Endothelial cell of umbilical vein (primary cell): Measurements from ENCODE around the gene SNCA. TPM values are rescaled to one million over a fixed set of nuclear protein-coding genes. Genes with fewer than 3 reads are reported as not detected.

Experiments
- BruUV-seq: library from RNA; stranded (reverse); fragments of 400-500 nt; replicated peaks from 2 replicates; lab custom pipeline; 2021; lab: Mats Ljungman, UMichigan
- CTCF ChIA-PET: fragments of 300-600, 350-600 bp; sonication (Branson Sonifier 250); formaldehyde crosslinking; loops from one replicate; lab custom pipeline; 2021; ENCODE audit warnings: antibody characterized with exemption, inconsistent platforms; lab: Charles Lee
- POLR2A ChIA-PET: fragments of 300-600, 350-600 bp; sonication (Branson Sonifier 250); formaldehyde crosslinking; loops from one replicate; lab custom pipeline; 2021; ENCODE audit warnings: antibody characterized with exemption, inconsistent platforms; lab: Charles Lee
- DNase-seq: peaks from one replicate; pipeline ENCODE4 v3.0.0-alpha.2; 2011; ENCODE audit warnings: low read depth, low spot score
- FAIRE-seq: peaks from 2 replicates; lab custom pipeline; 2011; peaks lifted over from hg19 to GRCh38; lab: Jason Lieb, UNC
- H2AFZ ChIP-seq: 2 replicates; pipeline ENCODE4 v1.6.0; 2012; ENCODE audit warnings: low read depth, low read length, control low read depth, inconsistent platforms
- H3K27ac ChIP-seq: 2 replicates; pipeline ENCODE4 v1.5.1; 2011; ENCODE audit warnings: low read depth, mild to moderate bottlenecking, control low read depth, low read length, moderate library complexity; ENCODE audit not compliant: insufficient read depth
- H3K27me3 ChIP-seq, 2 experiments: 2 replicates each; pipeline versions ENCODE4 v1.6.0 to v1.6.1; 2011; ENCODE audit warnings: low read length in 2 of 2, mixed read lengths in 1 of 2; ENCODE audit not compliant: control insufficient read depth in 2 of 2, insufficient read depth in 2 of 2
- H3K36me3 ChIP-seq, 2 experiments: 2 replicates in 1 of 2; 3 replicates in 1 of 2; pipeline ENCODE4 v1.5.1; 2011; ENCODE audit warnings: low read length in 2 of 2, mild to moderate bottlenecking in 1 of 2, moderate library complexity in 1 of 2; ENCODE audit not compliant: control insufficient read depth in 2 of 2, insufficient read depth in 2 of 2; ENCODE audit errors: extremely low read depth in 1 of 2
- H3K4me1 ChIP-seq: 3 replicates; pipeline ENCODE4 v1.5.1; 2011; ENCODE audit warnings: mild to moderate bottlenecking, low read length; ENCODE audit not compliant: control insufficient read depth, insufficient read depth; ENCODE audit errors: extremely low read depth
- H3K4me2 ChIP-seq: 2 replicates; pipeline ENCODE4 v1.6.1; 2011; ENCODE audit warnings: low read length, control low read depth, mixed read lengths; ENCODE audit not compliant: insufficient read depth
- H3K4me3 ChIP-seq, 3 experiments: fragments of 200-600 bp in 1 of 3; sonication (generic), shearing (Covaris generic) in 1 of 3; replicated peaks in 1 of 3; 2 replicates each; pipeline ENCODE4 v1.5.1; 2011 to 2016; ENCODE audit warnings: control low read depth in 3 of 3, low read length in 3 of 3, mild to moderate bottlenecking in 2 of 3, inconsistent platforms in 1 of 3, low read depth in 1 of 3, moderate library complexity in 1 of 3; ENCODE audit not compliant: insufficient read depth in 1 of 3
- H3K79me2 ChIP-seq: 2 replicates; pipeline ENCODE4 v1.6.0; 2012; ENCODE audit warnings: low read length, inconsistent platforms; ENCODE audit not compliant: control insufficient read depth, insufficient read depth
- H3K9ac ChIP-seq: replicated peaks from 2 replicates; pipeline ENCODE3; 2011; ENCODE audit warnings: low read length, control low read depth; ENCODE audit not compliant: insufficient read depth; ENCODE audit errors: extremely low read depth
- H3K9me1 ChIP-seq: replicated peaks from 3 replicates; pipeline ENCODE4 v1.6.0; 2011; ENCODE audit warnings: mild to moderate bottlenecking, low read length; ENCODE audit not compliant: control insufficient read depth, insufficient read depth; ENCODE audit errors: extremely low read depth
- H3K9me3 ChIP-seq: replicated peaks from 2 replicates; pipeline ENCODE4 v1.5.1; 2012; ENCODE audit warnings: low read length, inconsistent platforms; ENCODE audit not compliant: control insufficient read depth, insufficient read depth
- H4K20me1 ChIP-seq: replicated peaks from 2 replicates; pipeline ENCODE3; 2011; ENCODE audit warnings: mild to moderate bottlenecking, low read length; ENCODE audit not compliant: control insufficient read depth, insufficient read depth; ENCODE audit errors: extremely low read depth
- EZH2 ChIP-seq: IDR thresholded peaks from 2 replicates; pipeline ENCODE4 v1.6.1; 2012; ENCODE audit warnings: borderline replicate concordance, low read depth, mild to moderate bottlenecking, moderate library complexity, low read length, inconsistent platforms; ENCODE audit not compliant: severe bottlenecking
- FOS ChIP-seq: IDR thresholded peaks from 2 replicates; pipeline ENCODE4 v1.6.1; 2011; ENCODE audit warnings: mild to moderate bottlenecking, low read length, moderate library complexity, borderline replicate concordance; ENCODE audit not compliant: insufficient read depth
- GATA2 ChIP-seq: IDR thresholded peaks from 2 replicates; pipeline ENCODE4 v1.7.0; 2011; ENCODE audit warnings: low read depth, mild to moderate bottlenecking, moderate library complexity, mixed read lengths, low read length; ENCODE audit not compliant: insufficient read length, insufficient read depth
- JUN ChIP-seq: IDR thresholded peaks from 2 replicates; pipeline ENCODE4 v1.6.1; 2011; ENCODE audit warnings: borderline replicate concordance, low read depth; ENCODE audit not compliant: insufficient read length, insufficient read depth
- POLR2A ChIP-seq: IDR thresholded peaks from 2 replicates; pipeline ENCODE4 v1.6.1; 2012; ENCODE audit warnings: low read depth, mild to moderate bottlenecking, control low read depth, low read length
- POLR2AphosphoS5 ChIP-seq: IDR thresholded peaks from 2 replicates; pipeline ENCODE4 v1.6.1; 2012; ENCODE audit warnings: low read depth, mild to moderate bottlenecking, control low read depth, low read length, moderate library complexity; ENCODE audit not compliant: insufficient read depth
- dilution Hi-C: fragments of 300-500 bp; cut with MboI; formaldehyde crosslinking; loops from one replicate; pipeline ENCODE4 v1.15.0; 2019; ENCODE audit warnings: low sequenced_read_pairs; ENCODE audit not compliant: extremely low pct_ligation_motif_present
- intact Hi-C: fragments of 100-400 bp; cut with micrococcal nuclease; formaldehyde crosslinking; loops from one replicate; pipeline ENCODE4 v1.10.0; 2022
- polyA plus RNA-seq, 4 experiments: library from polyadenylated mRNA; depleted of rRNA in 3 of 4; stranded (reverse) in 3 of 4; unstranded in 1 of 4; fragments of >200 nt; gene quantifications; 2 replicates each; pipeline versions ENCODE4 v1.2.1 to v1.2.3, GENCODE V29; 2011 to 2012; ENCODE audit warnings: missing spikeins in 1 of 4
- total RNA-seq: library from RNA; stranded (reverse); gene quantifications from 2 replicates; pipeline ENCODE4 v1.2.3, GENCODE V29; 2021
- TF ChIP-seq, protein P1 (sequence below), 2 donors: IDR thresholded peaks; 1 replicate in 1 of 2; 2 replicates in 1 of 2; pipeline ENCODE4 v1.5.1; 2011; ENCODE audit warnings: low read length in 2 of 2, mild to moderate bottlenecking in 2 of 2, moderate library complexity in 2 of 2, control low read depth in 1 of 2, inconsistent platforms in 1 of 2, low read depth in 1 of 2; ENCODE audit not compliant: insufficient read depth in 1 of 2; ENCODE audit errors: extremely low read depth in 1 of 2
- TF ChIP-seq, protein P2 (sequence below): IDR thresholded peaks from 2 replicates; pipeline ENCODE4 v1.6.1; 2011; ENCODE audit not compliant: insufficient read depth, insufficient read length

Gene SNCA
- total and polyA plus RNA-seq, 2 donors (not counting 3 experiments of a cell fraction or from before 2014, with no cell fraction given), result 76.8 to 116 TPM

DNA sequence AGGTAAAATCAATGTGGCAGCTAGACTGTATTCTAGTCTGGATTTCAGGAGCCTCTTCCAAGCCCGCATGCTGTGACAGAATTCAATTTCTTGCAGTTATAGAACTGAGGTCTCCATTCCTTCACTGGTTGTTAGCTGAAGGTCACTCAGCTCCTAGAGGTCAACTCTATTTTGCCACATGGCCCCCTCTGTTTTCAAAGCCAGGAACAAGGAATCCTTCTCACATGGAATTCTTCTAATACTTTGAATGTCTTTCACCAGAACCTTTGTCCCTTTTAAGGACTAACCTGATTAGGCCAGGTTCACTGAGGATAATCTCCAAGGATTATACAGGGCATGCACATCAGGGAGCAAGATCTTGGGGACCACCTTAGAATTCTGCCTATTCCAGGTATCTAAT lies 34.2 kb upstream of the SNCA start:
- POLR2A ChIA-PET, result no interaction called here
- dilution Hi-C loops, result no loop called here
- H2AFZ ChIP-seq, result no peak overlapping the region

More for the DNA sequence above, 34.2 kb upstream of the SNCA start:
- TF ChIP-seq JUN, result no peak
- TF ChIP-seq, protein P1, sequence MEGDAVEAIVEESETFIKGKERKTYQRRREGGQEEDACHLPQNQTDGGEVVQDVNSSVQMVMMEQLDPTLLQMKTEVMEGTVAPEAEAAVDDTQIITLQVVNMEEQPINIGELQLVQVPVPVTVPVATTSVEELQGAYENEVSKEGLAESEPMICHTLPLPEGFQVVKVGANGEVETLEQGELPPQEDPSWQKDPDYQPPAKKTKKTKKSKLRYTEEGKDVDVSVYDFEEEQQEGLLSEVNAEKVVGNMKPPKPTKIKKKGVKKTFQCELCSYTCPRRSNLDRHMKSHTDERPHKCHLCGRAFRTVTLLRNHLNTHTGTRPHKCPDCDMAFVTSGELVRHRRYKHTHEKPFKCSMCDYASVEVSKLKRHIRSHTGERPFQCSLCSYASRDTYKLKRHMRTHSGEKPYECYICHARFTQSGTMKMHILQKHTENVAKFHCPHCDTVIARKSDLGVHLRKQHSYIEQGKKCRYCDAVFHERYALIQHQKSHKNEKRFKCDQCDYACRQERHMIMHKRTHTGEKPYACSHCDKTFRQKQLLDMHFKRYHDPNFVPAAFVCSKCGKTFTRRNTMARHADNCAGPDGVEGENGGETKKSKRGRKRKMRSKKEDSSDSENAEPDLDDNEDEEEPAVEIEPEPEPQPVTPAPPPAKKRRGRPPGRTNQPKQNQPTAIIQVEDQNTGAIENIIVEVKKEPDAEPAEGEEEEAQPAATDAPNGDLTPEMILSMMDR (IDR thresholded peaks at IDR 0.05; ENCODE audit: extremely low read depth in 1 of 2, insufficient read depth in 1 of 2, low read depth in 1 of 2, low read length in 2 of 2), result no peak
- TF ChIP-seq, protein P2, sequence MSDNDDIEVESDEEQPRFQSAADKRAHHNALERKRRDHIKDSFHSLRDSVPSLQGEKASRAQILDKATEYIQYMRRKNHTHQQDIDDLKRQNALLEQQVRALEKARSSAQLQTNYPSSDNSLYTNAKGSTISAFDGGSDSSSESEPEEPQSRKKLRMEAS, result no peak
- no peak for TF ChIP-seq EZH2
- no peak for TF ChIP-seq POLR2AphosphoS5
- TF ChIP-seq POLR2A, result no peak
- TF ChIP-seq FOS, result no peak
- TF ChIP-seq GATA2, result no peak
- Histone ChIP-seq H3K36me3 (no peaks in the 10 kb centered on the region), H3K9me1 (no peaks in the 10 kb centered on the region), H3K9me3 (no peaks in the 10 kb centered on the region), H3K79me2 (no peaks in the 10 kb centered on the region), H3K9ac (no peak overlapping the region), H3K27ac (no peak overlapping the region), H3K4me1 (peaks cover 5% of the 10 kb centered on the region), H3K4me2 (no peak overlapping the region), H4K20me1 (no peaks in the 10 kb centered on the region), H3K27me3 (no peaks in the 10 kb centered on the region), H3K4me3 (no peak overlapping the region)
- no peak for DNase-seq
- intact Hi-C loops, result no loop called here
- no TSS peak for BruUV-seq
- FAIRE-seq, result no peak
- CTCF ChIA-PET, result interaction anchor here (1.3 to 5.2 kb wide), 4 partner anchors 9 to 384 kb away, joined by 5 to 78 read pairs (median 26); no protein-coding TSS in a partner anchor
